OCI-LY7 (cell line): ENCODE data around the gene CNNM2.

Experiments
- CTCF ChIP-seq: fragments of 200-600 bp; sonication (generic); conservative IDR thresholded peaks from 2 replicates; pipeline ENCODE4 v1.5.1; 2014; ENCODE audit warnings: mild to moderate bottlenecking, antibody characterized with exemption, low read length, moderate library complexity, mixed read lengths
- EZH2phosphoT487 ChIP-seq: fragments of 200-600 bp; sonication (generic); IDR thresholded peaks from 2 replicates; pipeline ENCODE4 v1.6.1; 2018; ENCODE audit warnings: low read depth, borderline replicate concordance, mild to moderate bottlenecking, mixed run types, antibody characterized with exemption, low read length, moderate library complexity, mixed read lengths

- no peak for TF ChIP-seq CTCF
- no peak for TF ChIP-seq EZH2phosphoT487
Measured at GRCh38 chr10:102926842-102927241, 8.7 kb downstream of the CNNM2 start.
